ENCODE data around the gene IFNB1. TPM values are rescaled to one million over a fixed set of nuclear protein-coding genes. Genes with fewer than 3 reads are reported as not detected.

Gene IFNB1
- total and polyA plus RNA-seq, 12 donors = not detected

DNA sequence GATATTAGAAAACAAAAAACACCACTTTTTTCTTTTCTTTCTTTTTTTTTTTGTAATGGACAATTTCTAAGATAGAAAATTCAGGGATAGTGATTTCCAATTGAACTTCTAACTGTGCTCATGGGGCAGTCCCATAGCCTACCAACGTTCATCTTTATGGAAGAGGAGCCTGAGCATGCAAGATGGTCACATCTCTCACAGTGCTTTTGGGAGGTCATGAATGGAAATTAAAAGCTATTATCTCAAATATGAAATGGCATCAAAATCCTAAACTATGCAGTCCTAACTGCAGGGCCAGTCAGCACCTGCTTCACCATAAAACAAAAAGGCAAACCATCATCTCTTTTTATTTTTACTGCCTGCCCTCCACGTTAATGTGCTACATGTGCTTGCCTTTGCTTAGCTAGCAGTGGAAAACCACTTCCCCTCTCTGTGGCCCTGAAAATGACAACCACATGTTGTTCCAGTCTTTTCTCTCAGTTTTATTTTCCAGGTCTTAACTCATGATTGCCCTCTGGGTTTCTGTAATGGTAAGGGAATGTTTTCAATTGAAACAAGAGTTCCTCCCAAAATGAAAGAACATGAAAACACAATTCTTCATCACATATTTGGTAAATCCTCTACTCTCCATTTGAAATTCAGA lies 16.7 kb downstream of the IFNB1 start:
- Histone ChIP-seq H3K36me3 (no peaks in the 10 kb centered on the region), H3K27ac (no peak overlapping the region), H3K4me3 (no peak overlapping the region), H3K4me1 (peaks cover 0 to 10% (median 0%) of the 10 kb centered on the region in 9 donors), H3K9me3 (no peaks in the 10 kb centered on the region), H3K27me3 (no peaks in the 10 kb centered on the region)
- TF ChIP-seq, protein P1, sequence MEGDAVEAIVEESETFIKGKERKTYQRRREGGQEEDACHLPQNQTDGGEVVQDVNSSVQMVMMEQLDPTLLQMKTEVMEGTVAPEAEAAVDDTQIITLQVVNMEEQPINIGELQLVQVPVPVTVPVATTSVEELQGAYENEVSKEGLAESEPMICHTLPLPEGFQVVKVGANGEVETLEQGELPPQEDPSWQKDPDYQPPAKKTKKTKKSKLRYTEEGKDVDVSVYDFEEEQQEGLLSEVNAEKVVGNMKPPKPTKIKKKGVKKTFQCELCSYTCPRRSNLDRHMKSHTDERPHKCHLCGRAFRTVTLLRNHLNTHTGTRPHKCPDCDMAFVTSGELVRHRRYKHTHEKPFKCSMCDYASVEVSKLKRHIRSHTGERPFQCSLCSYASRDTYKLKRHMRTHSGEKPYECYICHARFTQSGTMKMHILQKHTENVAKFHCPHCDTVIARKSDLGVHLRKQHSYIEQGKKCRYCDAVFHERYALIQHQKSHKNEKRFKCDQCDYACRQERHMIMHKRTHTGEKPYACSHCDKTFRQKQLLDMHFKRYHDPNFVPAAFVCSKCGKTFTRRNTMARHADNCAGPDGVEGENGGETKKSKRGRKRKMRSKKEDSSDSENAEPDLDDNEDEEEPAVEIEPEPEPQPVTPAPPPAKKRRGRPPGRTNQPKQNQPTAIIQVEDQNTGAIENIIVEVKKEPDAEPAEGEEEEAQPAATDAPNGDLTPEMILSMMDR (IDR thresholded peaks at IDR 0.05) = peak in 1 of 9 donors; percentile 10
- DNase-seq (no peak), ATAC-seq (no peak)
- 60 to 66% methylated on average over 2 of the region's 2 CpGs for WGBS, 2 donors
- intact Hi-C loops (cut with DNase I) = no loop called here

- no peak for DNase-seq
- H3K27ac ChIP-seq = no peak overlapping the region
- H3K36me3 ChIP-seq = no peaks in the 10 kb centered on the region
- no peaks in the 10 kb centered on the region for H3K9me3 ChIP-seq
- TF ChIP-seq, protein P1 (IDR thresholded peaks at IDR 0.05) = no peak
- intact Hi-C loops (cut with DNase I) = no loop called here
- ATAC-seq = no peak
- no peak overlapping the region for H3K4me3 ChIP-seq
- H3K27me3 ChIP-seq = no peaks in the 10 kb centered on the region
- WGBS, 2 donors = 57 to 74% methylated on average over 1 of the region's 1 CpG
- H3K4me1 ChIP-seq = peaks cover 0 to 10% (median 0%) of the 10 kb centered on the region in 9 donors
These were observed 20.8 kb downstream of the IFNB1 start for GRCh38 chr9:21056931-21057330.

DNA sequence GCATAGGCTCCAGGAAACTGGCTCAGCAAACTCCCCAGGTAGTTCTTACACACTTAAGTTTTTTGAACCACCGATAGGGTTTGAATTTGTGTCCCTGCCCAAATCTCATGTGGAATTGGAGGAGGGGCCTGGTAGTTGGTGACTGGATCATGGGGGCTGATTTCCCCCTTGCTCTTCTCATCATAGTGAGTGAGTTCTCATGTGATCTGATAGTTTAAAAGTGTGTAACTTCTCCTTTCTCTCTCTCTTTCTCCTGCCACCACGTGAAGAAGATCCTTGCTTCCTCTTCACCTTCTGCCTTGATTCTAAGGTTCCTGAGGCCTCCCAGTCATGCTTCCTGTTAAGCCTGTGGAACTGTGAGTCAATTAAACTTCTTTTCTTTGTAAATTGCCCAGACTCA lies 23.9 kb downstream of the IFNB1 start:
- ATAC-seq (no peak), DNase-seq (no peak)
- TF ChIP-seq, protein P1 (IDR thresholded peaks at IDR 0.05) = no peak
- Histone ChIP-seq H3K4me3 (no peak overlapping the region), H3K9me3 (no peaks in the 10 kb centered on the region), H3K27ac (no peak overlapping the region), H3K27me3 (no peaks in the 10 kb centered on the region), H3K4me1 (no peaks in the 10 kb centered on the region), H3K36me3 (no peaks in the 10 kb centered on the region)
- 42 to 45% methylated on average over 2 of the region's 2 CpGs for WGBS, 2 donors
- intact Hi-C loops (cut with DNase I) = no loop called here

- Histone ChIP-seq H3K27ac (no peak overlapping the region), H3K4me3 (no peak overlapping the region), H3K27me3 (no peaks in the 10 kb centered on the region), H3K9me3 (no peaks in the 10 kb centered on the region), H3K4me1 (no peaks in the 10 kb centered on the region), H3K36me3 (no peaks in the 10 kb centered on the region)
- DNase-seq = no peak
- 41 to 61% methylated on average over 2 of the region's 2 CpGs for WGBS, 2 donors
- intact Hi-C loops (cut with DNase I) = loop anchor here in 1 of 10 donors (10.0 kb wide), 1 partner anchor 62 kb away; no protein-coding TSS in a partner anchor
- TF ChIP-seq, protein P1 (IDR thresholded peaks at IDR 0.05) = no peak
- ATAC-seq = no peak
These were observed 30.5 kb downstream of the IFNB1 start for GRCh38 chr9:21047281-21047691.
